ENCODE results near the gene ZBTB16.

The ZBTB16 gene

DNA sequence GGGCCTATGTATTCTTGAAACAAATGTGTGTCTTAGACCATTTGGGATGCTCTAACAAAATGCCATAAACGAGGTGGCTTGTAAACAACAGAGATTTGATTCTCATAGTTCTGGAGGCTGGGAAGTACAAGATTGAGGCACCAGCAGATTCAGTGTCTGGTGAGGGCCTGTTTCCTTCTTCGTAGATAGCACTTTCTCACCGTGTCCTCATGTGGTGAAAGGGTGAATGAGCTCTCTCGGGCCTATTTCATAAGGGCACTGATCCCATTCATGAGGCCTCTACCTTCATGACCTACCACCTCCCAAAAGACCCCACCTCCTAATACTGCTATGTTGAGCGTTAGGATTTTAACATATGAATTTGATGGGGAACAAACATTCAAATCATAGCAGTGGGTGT is 230.3 kb downstream of the ZBTB16 start:
- Histone ChIP-seq H3K27ac (no peak overlapping the region), H3K9me3 (ENCODE audit: severe bottlenecking) (no peaks in the 10 kb centered on the region), H3K27me3 (ENCODE audit: insufficient read depth, low read depth, severe bottlenecking) (no peaks in the 10 kb centered on the region), H3K36me3 (no peaks in the 10 kb centered on the region), H3K4me3 (ENCODE audit: low read depth, low read length) (no peak overlapping the region)
- TF ChIP-seq, protein P1, sequence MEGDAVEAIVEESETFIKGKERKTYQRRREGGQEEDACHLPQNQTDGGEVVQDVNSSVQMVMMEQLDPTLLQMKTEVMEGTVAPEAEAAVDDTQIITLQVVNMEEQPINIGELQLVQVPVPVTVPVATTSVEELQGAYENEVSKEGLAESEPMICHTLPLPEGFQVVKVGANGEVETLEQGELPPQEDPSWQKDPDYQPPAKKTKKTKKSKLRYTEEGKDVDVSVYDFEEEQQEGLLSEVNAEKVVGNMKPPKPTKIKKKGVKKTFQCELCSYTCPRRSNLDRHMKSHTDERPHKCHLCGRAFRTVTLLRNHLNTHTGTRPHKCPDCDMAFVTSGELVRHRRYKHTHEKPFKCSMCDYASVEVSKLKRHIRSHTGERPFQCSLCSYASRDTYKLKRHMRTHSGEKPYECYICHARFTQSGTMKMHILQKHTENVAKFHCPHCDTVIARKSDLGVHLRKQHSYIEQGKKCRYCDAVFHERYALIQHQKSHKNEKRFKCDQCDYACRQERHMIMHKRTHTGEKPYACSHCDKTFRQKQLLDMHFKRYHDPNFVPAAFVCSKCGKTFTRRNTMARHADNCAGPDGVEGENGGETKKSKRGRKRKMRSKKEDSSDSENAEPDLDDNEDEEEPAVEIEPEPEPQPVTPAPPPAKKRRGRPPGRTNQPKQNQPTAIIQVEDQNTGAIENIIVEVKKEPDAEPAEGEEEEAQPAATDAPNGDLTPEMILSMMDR (IDR thresholded peaks at IDR 0.05; ENCODE audit: low read depth, low read length) = no peak
- no peak for DNase-seq

DNA sequence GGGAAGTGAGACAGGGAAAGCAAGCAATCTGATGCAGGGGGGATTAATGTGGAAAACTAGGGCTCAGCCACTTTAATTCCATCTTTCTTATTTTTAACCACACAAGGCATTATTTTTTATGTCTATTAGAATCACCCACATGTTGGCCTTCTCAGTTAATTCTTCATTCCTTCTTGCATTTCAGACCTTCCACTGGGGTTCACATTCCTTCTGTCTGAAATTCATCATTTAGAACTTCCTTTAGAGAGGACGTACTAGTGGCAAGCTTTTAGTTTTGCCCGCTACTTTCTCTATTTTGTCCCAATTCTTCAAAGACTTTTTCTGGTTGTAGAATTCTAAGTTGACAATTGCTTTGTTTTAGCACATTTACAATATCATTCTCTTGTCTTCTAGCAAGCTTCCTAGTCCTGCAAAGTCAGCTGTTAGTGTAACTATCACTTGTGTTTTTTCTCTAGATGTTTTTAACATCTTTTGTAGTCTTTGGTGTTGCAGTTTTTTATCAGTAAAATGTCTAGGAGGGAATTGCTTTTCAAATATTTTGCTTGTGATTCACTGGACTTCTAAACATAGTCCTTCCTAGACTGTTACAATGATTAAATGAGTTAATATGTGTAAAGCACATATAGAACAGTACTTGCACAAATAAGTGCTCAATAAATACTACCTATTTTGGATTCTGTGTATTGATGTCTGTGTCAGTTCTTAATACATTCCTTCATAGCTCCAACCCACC is 231.2 kb downstream of the ZBTB16 start:
- DNase-seq = no peak
- Histone ChIP-seq H3K36me3 (no peaks in the 10 kb centered on the region), H3K9me3 (ENCODE audit: severe bottlenecking) (no peaks in the 10 kb centered on the region), H3K27me3 (ENCODE audit: insufficient read depth, low read depth, severe bottlenecking) (no peaks in the 10 kb centered on the region), H3K27ac (no peak overlapping the region), H3K4me3 (ENCODE audit: low read depth, low read length) (no peak overlapping the region)
- TF ChIP-seq, protein P1 (IDR thresholded peaks at IDR 0.05; ENCODE audit: low read depth, low read length) = no peak

DNA sequence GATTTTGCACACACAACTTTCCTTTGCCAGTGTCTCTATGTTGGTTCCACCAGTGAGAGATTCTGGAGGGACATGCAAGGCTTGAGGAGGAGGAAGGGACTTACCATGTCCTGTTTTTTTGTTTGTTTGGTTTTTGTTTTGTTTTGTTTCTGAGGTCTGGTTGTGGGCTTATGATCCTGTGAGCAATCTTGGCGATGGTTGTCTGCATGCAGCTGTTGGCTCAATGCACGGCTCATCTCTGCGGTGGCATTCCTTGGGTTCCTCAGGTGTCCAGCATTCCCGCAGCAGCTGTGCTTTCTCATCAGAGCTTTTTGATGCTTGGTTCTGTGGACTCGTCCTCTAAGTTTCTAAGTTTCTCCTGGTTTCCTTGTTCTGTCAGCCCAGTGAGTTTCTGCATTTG is 231.9 kb downstream of the ZBTB16 start:
- no peak for DNase-seq
- Histone ChIP-seq H3K27ac (no peak overlapping the region), H3K36me3 (no peaks in the 10 kb centered on the region), H3K9me3 (ENCODE audit: severe bottlenecking) (no peaks in the 10 kb centered on the region), H3K4me3 (ENCODE audit: low read depth, low read length) (no peak overlapping the region), H3K27me3 (ENCODE audit: insufficient read depth, low read depth, severe bottlenecking) (no peaks in the 10 kb centered on the region)
- TF ChIP-seq, protein P1 (IDR thresholded peaks at IDR 0.05; ENCODE audit: low read depth, low read length) = no peak

DNA sequence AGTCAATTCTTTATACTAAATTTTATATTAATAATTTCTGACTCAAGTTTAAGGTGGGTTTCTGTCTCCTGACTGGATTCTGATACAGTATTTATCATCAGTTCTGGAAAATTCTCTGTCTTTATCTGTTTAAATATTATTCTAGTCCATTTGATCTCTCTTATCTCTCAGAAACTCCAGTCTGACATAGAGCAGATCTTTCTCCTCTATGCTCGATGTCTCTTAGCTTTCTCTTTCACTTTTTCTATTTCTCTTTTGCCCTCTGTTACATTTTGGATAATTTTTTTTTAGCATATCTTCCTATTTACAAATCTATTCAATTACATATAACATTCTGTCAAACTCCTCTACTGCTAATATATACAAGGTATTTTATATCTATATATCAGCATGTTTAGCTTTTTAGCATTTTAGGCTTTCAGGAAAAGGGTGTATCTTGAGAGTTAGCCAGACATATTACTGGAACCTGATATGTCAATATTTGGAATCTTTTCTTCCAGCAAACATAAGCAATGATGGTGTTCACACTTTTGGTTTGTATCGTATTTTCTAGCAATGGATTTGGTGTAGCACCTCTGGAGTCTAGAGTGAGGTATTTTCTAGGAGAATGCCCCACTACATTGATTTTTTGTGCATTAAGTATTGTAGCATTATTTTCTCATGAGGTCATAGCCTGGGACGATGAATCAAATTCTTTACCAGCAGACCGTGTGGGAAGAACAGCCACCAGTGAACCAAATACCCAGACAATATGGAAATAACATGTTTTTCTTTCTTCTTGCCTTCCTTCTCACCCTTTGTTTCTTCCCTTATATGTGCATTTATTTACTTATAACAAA is 232.6 kb downstream of the ZBTB16 start:
- H3K27ac ChIP-seq = no peak overlapping the region
- no peaks in the 10 kb centered on the region for H3K27me3 ChIP-seq (ENCODE audit: insufficient read depth, low read depth, severe bottlenecking)

DNA sequence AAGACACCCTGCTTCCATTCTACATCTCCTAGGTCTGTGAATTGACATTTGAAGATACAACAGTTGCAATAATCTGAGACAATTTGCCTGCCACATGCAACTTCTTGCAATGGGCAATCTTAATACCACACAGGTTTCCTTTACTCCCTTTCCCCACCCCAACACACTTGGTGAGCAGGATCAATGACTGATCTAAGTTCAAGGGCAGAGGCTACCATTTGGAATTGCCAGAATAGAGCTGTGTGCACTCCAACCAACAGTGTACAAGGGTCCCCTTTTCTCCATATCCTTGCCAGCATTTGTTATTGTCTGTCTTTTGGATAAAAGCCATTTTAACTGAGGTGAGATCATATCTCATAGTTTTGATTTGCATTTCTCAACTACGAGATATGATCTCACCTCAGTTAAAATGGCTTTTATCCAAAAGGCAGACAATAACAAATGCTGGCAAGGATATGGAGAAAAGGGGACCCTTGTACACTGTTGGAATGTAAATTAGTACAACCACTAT is 233.7 kb downstream of the ZBTB16 start:
- Histone ChIP-seq H3K27ac (no peak overlapping the region), H3K9me3 (ENCODE audit: severe bottlenecking) (no peaks in the 10 kb centered on the region), H3K36me3 (no peaks in the 10 kb centered on the region), H3K27me3 (ENCODE audit: insufficient read depth, low read depth, severe bottlenecking) (no peaks in the 10 kb centered on the region), H3K4me3 (ENCODE audit: low read depth, low read length) (no peak overlapping the region)
- TF ChIP-seq, protein P1 (IDR thresholded peaks at IDR 0.05; ENCODE audit: low read depth, low read length) = no peak
- DNase-seq = no peak

More for the DNA sequence above, 232.6 kb downstream of the ZBTB16 start:
- TF ChIP-seq, protein P1 (IDR thresholded peaks at IDR 0.05; ENCODE audit: low read depth, low read length) = no peak
- Histone ChIP-seq H3K4me3 (ENCODE audit: low read depth, low read length) (no peak overlapping the region), H3K9me3 (ENCODE audit: severe bottlenecking) (no peaks in the 10 kb centered on the region), H3K36me3 (no peaks in the 10 kb centered on the region)
- DNase-seq = no peak

Measured in WERI-Rb-1 (cell line).